HG03439 (cell line): Measurements from ENCODE around the gene VPS18.

ENCODE experiments used
- ATAC-seq: cut with Tn5 transposase; IDR thresholded peaks from one replicate; pipeline ENCODE4 v1.9.1; 2021; ENCODE audit warnings: mild to moderate bottlenecking, moderate library complexity; ENCODE audit not compliant: unreplicated experiment

The VPS18 gene

GRCh38 chr15:40899536-40900207, 5.4 kb downstream of the VPS18 start:
- no peak for ATAC-seq

DNA sequence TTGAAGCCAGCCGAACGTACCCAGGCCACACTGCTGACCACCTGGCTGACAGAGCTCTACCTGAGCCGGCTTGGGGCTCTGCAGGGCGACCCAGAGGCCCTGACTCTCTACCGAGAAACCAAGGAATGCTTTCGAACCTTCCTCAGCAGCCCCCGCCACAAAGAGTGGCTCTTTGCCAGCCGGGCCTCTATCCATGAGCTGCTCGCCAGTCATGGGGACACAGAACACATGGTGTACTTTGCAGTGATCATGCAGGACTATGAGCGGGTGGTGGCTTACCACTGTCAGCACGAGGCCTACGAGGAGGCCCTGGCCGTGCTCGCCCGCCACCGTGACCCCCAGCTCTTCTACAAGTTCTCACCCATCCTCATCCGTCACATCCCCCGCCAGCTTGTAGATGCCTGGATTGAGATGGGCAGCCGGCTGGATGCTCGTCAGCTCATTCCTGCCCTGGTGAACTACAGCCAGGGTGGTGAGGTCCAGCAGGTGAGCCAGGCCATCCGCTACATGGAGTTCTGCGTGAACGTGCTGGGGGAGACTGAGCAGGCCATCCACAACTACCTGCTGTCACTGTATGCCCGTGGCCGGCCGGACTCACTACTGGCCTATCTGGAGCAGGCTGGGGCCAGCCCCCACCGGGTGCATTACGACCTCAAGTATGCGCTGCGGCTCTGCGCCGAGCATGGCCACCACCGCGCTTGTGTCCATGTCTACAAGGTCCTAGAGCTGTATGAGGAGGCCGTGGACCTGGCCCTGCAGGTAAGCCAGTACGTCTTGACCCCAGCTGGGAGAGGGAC, 6.2 kb downstream of the VPS18 start:
- ATAC-seq, result no peak

DNA sequence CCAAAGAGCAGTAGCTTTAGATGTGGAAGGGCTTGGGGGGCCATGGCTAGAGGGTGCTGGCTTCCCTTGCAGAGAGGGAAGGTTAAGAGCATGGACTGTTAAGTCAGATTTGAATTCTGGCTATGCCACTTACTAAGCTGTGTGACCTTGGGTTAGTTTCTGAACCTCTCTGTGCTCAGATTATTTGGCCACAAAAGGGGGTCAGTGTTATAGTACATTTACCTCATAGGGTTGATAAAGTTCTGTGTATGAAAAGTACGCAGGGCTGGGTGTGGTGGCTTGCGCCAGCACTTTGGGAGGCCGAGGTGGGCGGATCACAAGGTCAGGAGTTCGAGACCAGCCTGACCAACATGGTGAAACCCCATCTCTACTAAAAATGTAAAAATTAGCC, 6.8 kb downstream of the VPS18 start:
- no peak for ATAC-seq

GRCh38 chr15:40902605-40903561, 8.6 kb downstream of the VPS18 start:
- ATAC-seq, result no peak

- no peak for ATAC-seq
Measured at GRCh38 chr15:40904552-40905201, 10.4 kb downstream of the VPS18 start.

DNA sequence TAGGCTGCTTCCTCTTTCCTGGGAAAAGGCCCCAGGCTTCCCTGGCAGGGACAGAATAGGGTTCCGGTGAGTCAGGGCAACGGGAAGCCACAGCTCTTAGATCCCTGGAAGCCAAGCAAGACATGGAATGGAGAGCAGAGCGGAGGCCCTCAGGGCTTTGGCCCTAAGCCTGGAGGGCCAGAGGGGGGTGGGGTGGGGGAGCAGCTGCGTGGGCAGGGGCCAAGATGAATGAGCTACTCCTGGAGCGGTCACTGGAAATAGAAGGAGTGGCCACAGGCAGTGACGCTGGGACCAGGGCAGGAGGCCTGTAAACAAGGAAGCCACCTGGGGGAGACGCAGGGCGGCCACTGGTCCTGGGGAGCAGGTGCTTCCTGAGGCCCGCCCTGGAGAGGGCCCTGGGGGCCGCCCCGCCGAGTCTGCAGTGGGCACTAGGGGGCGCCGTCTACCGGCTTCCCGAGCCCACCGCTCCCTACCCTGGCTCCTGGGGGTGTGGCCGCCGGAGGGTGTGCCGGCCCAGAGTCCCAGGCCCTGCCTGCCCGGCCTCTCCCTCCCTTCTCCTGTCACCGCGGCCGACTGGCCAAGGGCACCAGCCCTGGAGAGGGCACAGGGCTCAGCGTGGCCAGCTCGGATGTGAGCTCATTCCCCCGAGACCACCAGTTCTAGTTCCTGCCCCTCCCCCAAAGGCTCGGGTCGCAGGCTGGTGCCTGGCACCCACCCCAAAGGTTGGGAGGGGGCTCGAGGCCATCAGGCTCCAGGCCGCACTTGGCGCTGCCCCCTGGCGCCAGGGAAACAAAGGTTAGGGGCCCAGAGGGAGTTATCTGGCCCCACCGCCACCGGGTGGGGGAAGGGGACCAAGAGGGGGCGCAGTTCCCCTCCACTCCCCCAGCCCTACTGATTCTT, 12.1 kb downstream of the VPS18 start:
- peak; percentile 46 for ATAC-seq

- ATAC-seq, result no peak
Measured at GRCh38 chr15:40906991-40907802, 12.9 kb downstream of the VPS18 start.

GRCh38 chr15:40908095-40908494, 13.8 kb downstream of the VPS18 start:
- no peak for ATAC-seq

- ATAC-seq, result no peak
Measured at GRCh38 chr15:40909662-40910630, 15.7 kb downstream of the VPS18 start.

GRCh38 chr15:40911141-40911540, 16.9 kb downstream of the VPS18 start:
- no peak for ATAC-seq

GRCh38 chr15:40911693-40912092, 17.4 kb downstream of the VPS18 start:
- no peak for ATAC-seq

- no peak for ATAC-seq
Measured at GRCh38 chr15:40912478-40912877, 18.2 kb downstream of the VPS18 start.

- no peak for ATAC-seq
Measured at GRCh38 chr15:40914013-40914412, 19.8 kb downstream of the VPS18 start.

- ATAC-seq, result no peak
Measured at GRCh38 chr15:40914486-40914885, 20.2 kb downstream of the VPS18 start.

DNA sequence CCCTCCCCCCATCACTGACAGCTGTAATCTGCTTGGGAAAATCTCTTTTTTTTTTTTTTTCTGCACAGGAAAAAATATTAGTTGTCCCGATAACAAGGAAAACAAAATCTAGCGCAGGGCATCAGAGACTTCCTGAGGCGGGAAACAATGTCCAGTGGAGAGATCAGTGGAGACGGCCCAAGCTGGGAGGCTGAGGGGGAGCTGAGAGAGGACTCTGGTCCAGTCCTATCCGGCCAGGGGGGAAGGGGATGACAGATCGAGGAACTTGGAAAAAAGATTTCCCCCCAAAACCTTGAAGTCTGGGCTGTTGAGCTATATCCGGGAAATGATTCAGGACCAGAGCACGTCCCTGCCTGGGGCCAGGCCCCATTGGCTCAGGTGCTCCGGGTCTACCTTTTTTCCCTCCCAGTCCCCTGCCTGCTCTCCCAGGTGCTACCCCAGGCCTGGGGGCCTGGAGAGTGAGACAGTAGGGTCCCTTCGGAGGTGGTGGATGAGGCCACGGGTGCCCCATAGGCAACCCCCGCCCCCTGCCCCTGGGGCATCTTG, 20.9 kb downstream of the VPS18 start:
- ATAC-seq, result no peak

DNA sequence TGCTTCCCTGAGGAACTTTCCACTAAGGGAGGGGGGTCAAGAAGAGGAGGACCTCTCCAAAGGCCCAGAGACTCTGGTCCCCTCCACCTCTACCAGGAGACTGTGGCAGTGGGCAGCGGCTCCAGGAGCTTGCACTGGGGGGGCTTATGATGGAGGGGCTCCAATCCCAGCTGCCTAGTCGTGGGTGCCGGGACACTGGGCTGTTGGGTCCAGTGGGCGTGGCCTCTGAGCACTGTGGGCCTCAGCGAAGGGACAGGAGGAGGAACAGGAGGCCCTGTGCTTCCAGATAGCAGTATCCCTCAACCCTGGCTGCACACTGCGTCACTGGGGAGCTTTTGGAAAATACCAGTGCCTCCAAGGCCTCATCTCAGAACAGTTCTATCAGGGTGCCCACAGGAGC, 21.4 kb downstream of the VPS18 start:
- ATAC-seq, result no peak

DNA sequence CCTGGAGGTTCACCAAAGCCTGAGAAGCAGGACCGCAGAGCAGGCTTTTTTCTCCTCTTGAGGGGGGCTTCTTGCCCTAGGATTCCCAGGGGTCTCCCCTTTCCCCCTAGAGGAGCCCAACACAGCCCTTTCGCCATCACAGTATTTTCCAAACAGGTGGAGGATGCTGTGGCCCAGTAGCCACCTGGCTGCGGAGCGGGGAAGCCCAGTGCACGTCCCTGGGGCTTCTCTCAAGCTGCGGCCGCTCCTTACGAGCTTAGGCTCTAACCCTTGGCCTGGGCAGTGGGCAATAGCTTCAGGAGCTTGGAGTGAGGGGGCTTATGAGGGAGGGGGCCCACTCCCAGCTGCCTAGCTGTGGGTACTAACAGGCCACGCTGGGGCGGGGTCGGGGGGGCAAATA, 23.3 kb downstream of the VPS18 start:
- ATAC-seq, result no peak
